GM18511 (cell line): ENCODE results near the gene GNG8.

Experiments used
- ATAC-seq: cut with Tn5 transposase; IDR thresholded peaks from one replicate; pipeline ENCODE4 v1.9.1; 2021; ENCODE audit warnings: mild to moderate bottlenecking, moderate library complexity; ENCODE audit not compliant: unreplicated experiment

Gene GNG8

GRCh38 chr19:46635920-46636761 lies at the start of gene GNG8:
GNG8 (minus strand) TSS chr19:46636202; CDS start chr19:46634682, 1,520 bp downstream.
- no peak for ATAC-seq

DNA sequence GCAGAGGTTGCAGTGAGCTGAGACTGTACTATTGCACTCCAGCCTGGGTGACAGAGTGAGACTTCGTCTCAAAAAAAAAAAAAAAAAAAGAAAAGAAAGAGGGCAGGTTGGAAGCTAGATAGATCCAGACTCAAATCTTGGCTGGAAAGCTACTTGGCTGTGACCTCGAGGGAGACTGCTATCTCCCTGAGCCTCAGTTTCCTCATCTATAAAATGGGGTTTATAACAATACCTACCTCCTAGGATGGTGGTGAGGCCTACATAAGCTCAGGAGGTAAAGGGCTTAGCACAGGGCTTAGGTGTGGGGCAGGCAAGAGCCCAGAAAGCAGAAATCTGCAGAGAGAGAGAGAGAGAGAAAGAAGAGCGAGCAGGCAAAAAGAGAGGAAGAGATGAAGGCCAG lies 49.2 kb upstream of the GNG8 start:
- no peak for ATAC-seq

DNA sequence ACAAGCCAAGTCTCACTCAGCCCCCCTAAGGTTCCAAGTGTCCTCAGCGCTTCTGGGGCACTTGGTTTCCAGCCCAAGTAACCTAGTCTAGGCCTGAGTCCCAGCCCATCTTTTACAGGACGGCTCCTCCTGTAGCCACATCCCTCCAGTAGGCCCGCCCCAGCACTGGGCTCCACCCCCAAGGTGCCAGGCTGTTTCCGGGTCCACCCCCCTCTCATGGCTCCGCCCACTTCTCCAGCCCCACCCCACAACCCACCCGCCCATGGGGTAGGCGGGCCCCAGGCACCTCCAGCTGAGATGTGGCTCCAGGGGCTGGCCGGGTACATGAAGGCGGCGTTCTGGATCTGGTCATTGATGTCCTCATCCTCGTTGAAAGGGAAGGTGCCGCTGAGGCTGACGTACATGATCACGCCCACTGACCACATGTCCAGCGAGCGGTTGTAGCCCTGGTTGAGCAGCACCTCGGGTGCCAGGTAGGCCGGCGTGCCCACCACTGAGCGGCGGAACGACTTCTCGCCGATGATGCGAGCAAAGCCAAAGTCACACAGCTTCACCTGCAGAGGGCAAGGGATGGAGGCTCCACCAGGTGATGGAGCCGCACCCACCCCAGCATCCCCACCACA lies 42.2 kb upstream of the GNG8 start:
- no peak for ATAC-seq

DNA sequence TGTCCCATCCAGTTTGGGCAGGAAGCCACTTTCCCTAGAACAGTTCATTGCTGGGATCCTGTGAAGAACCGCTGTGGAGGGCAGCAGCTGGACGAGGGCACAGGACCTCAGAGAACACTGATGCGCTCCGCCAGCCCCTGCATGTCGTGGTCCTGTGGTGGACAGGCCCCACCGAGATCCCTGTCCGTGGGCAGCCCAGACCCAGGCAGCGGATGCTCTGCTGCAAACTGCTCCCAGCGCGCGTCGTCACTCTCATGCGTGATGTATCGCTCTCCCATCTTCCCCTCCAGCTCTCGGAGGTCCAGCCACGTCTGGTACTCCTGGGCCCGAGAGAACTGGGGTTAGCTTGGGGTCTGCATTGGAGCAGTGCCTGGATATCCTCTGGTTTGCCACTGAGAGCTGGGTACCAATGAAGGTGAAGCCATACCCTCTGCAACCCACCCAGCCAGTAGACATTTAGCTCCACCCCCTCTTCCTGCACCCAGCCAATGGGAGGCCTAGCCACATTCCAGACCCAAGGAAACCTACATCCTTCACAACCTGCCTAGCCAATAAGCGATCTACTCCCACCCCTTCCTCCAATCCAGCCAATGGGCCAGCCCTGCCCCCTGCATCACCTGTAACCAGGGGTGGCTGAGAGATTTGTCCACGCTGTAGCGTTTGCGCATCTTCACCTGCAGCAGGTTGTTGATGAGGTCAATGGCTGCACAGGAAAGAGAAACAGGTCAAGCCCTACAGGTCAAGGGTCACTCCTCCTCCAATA lies 38.6 kb upstream of the GNG8 start:
- ATAC-seq, result no peak

GRCh38 chr19:46670813-46671212 lies 34.8 kb upstream of the GNG8 start:
- no peak for ATAC-seq

DNA sequence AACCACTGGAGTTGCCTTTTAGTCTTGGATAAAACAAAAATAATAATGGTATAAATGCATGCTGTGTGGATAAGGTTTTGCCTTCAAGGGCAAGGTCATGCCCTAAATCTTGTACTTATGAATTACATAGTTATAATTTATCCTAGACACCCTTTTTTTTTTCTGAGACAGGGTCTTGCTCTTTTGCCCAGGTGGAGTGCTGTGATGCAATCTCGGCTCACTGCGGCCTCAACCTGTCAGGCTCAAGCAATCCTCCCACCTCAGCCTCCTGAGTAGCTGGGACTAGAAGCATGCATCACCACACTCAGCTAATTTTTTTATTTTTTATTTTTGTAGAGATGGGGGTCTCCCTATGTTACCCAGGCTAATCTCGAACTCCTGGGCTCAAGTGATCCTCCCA lies 32.7 kb upstream of the GNG8 start:
- ATAC-seq, result no peak

DNA sequence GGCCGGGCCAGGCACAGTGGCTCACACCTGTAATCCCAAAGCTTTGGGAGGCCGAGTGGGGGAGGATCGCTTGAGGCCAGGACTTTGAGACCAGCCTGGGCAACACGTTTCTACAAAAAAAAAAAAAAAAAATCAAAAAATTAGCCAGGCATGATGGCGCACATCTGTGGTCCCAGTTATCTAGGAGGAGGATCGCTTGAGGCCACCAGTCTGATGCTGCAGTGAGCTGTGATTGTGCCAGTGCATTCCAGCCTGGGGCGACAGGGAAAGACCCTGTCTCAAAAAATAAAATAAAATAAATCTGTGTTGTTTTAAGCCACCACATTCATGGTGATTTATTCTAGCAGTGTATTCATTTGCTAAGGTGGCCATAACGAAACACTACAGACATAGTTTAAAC lies 29.1 kb upstream of the GNG8 start:
- ATAC-seq, result no peak

- ATAC-seq, result no peak
These were observed 26.0 kb upstream of the GNG8 start for GRCh38 chr19:46661735-46662592.

DNA sequence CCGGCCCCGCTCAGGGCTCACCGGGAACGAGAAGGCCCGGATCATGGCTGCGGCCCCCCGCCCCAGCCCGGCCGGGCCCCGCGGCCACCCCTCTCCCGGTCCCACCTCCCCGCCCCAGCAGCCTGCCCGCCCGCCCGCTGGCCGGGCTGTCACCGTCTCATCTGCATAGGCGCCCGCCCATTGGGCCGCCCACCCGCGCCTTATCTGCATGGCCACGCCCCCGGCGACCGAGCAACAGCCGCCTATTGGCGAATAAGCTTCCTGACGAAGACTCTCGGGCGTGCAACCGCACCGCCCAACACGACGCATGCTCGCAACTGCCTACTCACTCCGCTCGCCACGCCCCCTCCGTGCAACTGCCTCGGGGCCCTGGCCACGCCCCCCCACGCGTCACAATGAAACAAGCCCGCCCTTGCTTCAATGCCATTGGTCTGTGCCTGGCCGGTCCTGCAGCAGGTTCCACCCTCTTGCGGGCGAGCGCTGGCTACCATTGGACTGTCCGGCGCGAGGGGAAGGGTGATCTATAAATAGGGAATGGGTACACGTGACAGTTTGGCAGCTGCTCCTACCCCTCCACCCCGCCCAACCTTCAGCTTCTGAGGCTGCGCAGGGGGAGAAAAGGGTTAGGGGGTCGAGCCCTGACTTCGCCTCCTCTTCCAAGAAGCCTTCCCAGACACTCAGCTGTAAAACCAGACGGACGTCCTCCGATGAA lies 25.2 kb upstream of the GNG8 start, which contains the start of gene DACT3:
Gene DACT3 (minus strand): TSS at position 163 of the 712 bp plus-strand sequence. CDS start 118 bp downstream, at position 45.
- ATAC-seq, result peak; percentile 91

DNA sequence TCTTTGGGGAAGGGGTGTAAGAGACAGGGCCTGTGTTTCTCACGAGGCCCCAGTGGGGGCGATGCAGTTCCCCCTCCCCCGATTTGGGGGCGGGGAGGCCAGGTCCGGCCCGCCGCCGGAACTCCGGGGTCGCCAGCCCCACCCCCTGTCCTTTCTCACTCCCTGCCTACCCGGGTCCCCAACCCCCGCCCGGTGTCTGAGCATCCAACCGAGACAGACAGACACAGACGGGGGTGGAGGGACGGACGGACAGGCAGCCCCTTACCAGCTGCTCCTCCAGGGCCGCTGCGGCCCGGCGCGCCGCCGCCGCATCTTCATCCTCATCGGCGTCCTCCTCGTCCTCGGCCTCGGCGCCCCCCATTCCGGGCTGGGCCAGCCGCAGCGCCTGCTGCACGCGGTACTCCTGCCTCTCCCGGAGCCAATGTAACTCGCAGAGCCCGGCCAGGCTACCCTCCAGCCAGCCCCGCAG lies 24.6 kb upstream of the GNG8 start:
- ATAC-seq, result peak; percentile 6

DNA sequence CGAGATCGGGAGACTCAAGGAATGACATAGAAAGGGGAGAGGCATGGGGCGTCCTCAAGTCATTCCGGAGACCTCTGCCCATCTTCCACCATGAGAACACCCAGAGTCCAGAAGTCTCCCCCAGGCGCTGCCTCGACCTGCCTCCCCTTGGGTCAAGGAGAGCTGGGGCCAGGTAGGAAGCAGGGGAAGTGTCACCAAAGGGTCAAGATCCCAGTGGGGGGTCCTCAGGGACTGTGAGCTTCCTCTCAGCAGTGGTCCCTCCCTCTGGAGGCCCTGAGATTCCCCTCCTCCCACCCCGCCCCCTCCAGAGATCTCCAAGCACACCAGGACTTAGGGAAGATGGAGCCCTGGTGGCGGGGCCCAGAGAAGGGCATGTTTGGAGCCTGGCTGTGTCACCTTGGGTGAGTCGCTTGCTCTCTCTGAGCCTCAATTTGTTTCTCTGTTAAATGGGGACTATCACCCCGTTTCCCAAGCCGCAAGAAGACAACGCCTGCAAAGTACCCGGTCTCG lies 24.1 kb upstream of the GNG8 start:
- ATAC-seq, result no peak

DNA sequence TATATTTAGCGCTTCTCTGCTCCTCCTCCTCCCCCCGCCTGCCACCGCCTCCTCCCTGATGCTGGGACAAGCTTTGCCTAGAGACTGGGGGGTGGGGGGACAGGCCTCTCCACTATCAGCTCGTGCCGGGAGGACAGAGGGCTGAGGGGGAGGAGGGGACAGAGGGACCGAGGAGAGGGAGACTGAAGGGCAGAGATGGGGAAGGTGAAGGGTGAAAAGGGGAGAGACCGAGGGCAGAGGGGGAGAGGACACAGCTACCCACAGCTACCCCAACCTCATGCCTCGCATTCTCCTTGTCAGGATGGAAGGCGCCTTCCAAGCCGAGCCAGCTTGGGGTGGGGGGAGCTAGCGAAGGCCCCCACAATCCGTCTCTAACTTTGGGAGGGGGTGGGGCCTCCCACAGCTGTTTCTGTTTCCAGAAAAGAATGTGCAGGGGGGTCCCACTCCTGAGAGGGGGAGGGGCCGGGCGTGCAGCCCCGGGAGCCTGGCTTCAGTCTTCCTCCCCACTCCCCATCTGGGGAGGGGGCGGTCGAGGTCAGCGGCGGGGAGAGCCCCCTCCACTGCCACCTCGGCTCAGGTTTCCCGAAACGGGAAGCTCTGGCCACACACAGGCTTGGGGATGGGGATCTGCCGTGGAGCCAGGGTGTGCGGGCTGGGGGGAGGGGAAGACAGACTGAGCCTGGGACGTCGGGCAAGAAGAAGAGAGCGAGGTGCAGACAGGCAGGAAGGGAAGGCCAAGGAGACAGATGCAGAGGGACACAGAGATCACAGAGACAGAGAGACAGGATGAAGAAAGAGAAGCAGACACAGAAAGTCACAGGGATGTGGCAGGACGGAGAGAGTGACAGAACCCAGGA lies 23.4 kb upstream of the GNG8 start:
- ATAC-seq, result no peak

DNA sequence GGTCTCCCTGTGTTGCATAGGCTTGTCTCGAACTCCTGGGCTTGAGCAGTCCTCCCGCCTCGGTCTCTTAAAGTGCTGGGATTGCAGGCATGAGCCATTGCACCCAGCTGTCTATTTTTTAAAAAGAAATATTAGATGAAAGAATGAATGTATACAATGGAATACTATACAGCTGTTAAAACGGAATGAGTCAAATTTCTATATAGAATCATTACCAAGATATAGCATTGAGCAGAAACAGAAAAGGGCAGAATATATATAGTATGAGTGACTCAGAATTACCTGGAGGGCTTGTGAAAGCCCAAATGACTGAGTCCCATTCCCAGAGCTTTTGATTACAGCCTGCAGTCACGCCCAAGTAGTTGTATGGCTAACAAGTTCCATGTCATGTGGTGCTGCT lies 20.5 kb upstream of the GNG8 start:
- no peak for ATAC-seq

- ATAC-seq, result no peak
These were observed 18.7 kb upstream of the GNG8 start for GRCh38 chr19:46654621-46655152.

GRCh38 chr19:46650445-46650844 lies 14.4 kb upstream of the GNG8 start:
- no peak for ATAC-seq

DNA sequence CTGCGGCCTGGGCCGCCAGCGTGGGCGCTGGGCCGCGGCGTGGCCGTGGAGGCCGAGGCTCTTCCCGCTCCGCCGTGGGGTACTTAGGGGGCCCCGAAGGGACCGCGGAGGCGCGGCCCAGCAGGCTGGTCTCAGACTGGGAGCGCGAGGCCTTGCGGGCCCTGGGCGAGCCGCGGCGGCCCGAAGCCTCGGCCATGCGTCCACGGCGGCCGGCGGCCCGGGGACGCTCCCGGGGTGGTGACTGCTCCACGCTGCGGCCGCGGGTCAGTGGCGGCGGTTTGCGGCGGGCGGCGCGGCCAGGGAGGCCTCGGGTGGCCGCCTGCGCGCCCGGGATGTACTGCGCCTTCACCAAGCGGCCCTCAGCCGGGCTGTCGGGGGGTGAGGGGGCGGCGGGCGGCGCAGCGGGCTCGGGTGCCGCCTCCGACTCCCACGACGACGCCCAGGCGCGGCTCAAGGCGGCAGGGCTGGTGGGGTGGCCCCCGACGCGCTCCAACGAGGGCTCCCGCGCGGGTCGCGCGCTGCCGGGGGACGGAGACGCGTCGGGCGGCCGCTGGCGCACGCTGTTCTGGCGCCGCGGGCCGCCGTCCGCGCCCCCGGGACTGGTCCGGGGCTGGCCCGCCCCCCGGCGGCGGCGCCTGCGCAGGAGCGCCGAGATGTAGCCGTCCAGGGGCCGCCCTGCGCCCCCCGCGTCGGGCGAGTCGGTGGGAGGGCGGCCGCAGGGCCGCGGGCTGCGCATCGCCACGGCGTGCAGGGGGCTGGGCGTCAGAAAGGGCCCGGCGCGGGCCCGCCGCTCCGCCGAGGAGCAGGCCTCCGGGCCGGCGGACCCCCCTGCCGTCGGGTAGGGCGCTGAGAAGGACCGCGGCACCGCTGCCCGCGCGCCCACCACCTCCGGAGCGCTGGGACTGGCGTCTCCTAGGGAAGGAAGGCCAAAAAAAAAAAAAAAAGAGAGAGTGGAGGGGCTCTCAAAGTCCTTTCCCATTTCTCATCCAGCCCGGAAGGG lies 13.3 kb upstream of the GNG8 start:
- no peak for ATAC-seq
